Measurements from ENCODE around the gene EEF1AKMT2.

DNA sequence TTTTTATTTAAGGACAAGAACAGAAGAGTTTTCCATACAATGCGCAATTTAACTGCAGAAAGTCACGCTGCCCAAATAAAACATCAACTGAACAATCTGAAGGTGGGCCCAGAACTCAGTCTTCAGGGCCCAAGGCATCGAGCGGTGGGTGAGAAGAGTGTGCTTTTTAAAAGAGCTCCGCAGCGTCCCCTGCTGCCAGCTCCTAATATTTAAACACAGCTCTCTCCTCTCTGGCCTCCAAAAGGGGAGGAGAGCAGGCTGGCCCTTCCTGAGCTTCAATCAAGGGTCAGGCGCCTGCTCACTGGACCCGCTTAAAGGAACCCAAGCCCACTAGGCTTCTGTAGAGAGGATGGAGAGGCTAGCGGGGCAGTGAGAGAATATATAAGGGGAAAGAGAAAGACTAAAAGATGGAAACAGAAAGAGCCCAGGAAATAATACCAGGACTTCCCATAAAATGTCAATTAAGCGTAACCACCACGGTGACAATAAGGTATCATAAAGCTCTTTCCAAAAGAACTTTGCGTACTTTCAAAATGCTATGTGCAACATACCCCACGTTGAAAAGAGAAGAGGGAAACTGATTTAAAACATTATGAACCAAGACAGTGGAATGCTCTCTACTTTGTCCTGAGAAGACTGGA is 50.3 kb downstream of the EEF1AKMT2 start:
- TF ChIP-seq RARB (CRISPR knock-in tag; IDR thresholded peaks at IDR 0.05), result no peak
- TF ChIP-seq CREB5 (CRISPR knock-in tag; IDR thresholded peaks at IDR 0.05; ENCODE audit: low read depth), result no peak
- TF ChIP-seq SNAI2 (CRISPR knock-in tag; IDR thresholded peaks at IDR 0.05), result no peak

All from SK-N-SH treated with all-trans-retinoic acid at 6 μM for 48 hours (cell line).